Measurements from ENCODE around the gene PTPRG. TPM values are rescaled to one million over a fixed set of nuclear protein-coding genes. Genes with fewer than 3 reads are reported as not detected.

Gene PTPRG
- total and polyA plus RNA-seq, 2 donors (not counting 3 experiments of a cell fraction or from before 2014, with no cell fraction given), result 8.9 to 39.1 TPM

DNA sequence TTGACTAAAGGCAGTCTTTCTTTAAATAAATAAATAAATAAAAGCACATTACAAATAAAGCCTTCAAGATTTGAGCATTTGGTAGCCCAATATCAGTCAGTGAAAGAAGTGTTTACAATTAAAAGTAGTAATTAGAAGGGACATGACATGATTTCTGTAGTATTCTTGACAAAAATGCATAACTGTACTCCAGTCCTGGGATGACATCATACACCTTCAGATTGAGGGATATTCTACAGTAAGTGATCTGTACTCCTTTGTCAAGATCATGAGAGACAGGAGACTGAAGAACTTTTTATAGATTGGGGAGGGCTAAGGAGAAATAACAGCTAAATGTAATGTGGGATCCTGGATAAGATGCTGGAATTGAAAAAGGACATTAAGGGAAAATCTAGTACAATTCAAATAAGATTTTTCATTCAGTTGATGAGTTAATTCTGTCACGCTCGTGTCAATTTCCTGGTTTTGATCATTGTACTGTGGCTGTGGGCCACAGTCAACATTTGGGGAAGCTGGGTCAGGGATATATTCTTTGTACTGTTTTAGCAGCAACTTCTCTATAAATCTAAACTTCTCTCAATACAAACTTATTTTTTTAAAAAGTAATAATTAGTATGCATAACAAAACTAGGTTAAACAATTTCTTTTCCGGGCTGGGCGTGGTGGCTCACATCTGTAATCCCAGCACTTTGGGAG, 314.8 kb downstream of the PTPRG start:
- FAIRE-seq, result no peak
- H3K9me1 ChIP-seq (replicated peaks; ENCODE audit: control insufficient read depth, extremely low read depth, insufficient read depth, low read length), result no peaks in the 10 kb centered on the region
- no peak overlapping the region for H3K4me2 ChIP-seq (ENCODE audit: insufficient read depth, low read length)
- no peak overlapping the region for H3K4me3 ChIP-seq (replicated peaks in 1 of 3; ENCODE audit: insufficient read depth in 1 of 3, low read depth in 1 of 3, low read length in 3 of 3)
- POLR2A ChIA-PET, result no interaction called here
- no peak overlapping the region for H3K27ac ChIP-seq (ENCODE audit: insufficient read depth, low read depth, low read length)
- H3K4me1 ChIP-seq (ENCODE audit: control insufficient read depth, extremely low read depth, insufficient read depth, low read length), result no peaks in the 10 kb centered on the region
- H3K9me3 ChIP-seq (replicated peaks; ENCODE audit: control insufficient read depth, insufficient read depth, low read length), result no peaks in the 10 kb centered on the region
- H2AFZ ChIP-seq (ENCODE audit: low read depth, low read length), result no peak overlapping the region
- TF ChIP-seq POLR2A (IDR thresholded peaks at IDR 0.05; ENCODE audit: low read depth, low read length) (no peak), MYC (IDR thresholded peaks at IDR 0.05; ENCODE audit: low read depth, low read length) (no peak), EZH2 (IDR thresholded peaks at IDR 0.05; ENCODE audit: borderline replicate concordance, low read depth, low read length, severe bottlenecking) (no peak), POLR2AphosphoS5 (IDR thresholded peaks at IDR 0.05; ENCODE audit: insufficient read depth, low read depth, low read length) (no peak), JUN (IDR thresholded peaks at IDR 0.05; ENCODE audit: borderline replicate concordance, insufficient read depth, insufficient read length, low read depth) (no peak), GATA2 (IDR thresholded peaks at IDR 0.05; ENCODE audit: insufficient read depth, insufficient read length, low read depth, low read length) (no peak), FOS (IDR thresholded peaks at IDR 0.05; ENCODE audit: borderline replicate concordance, insufficient read depth, low read length) (no peak)
- TF ChIP-seq, protein P1, sequence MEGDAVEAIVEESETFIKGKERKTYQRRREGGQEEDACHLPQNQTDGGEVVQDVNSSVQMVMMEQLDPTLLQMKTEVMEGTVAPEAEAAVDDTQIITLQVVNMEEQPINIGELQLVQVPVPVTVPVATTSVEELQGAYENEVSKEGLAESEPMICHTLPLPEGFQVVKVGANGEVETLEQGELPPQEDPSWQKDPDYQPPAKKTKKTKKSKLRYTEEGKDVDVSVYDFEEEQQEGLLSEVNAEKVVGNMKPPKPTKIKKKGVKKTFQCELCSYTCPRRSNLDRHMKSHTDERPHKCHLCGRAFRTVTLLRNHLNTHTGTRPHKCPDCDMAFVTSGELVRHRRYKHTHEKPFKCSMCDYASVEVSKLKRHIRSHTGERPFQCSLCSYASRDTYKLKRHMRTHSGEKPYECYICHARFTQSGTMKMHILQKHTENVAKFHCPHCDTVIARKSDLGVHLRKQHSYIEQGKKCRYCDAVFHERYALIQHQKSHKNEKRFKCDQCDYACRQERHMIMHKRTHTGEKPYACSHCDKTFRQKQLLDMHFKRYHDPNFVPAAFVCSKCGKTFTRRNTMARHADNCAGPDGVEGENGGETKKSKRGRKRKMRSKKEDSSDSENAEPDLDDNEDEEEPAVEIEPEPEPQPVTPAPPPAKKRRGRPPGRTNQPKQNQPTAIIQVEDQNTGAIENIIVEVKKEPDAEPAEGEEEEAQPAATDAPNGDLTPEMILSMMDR (IDR thresholded peaks at IDR 0.05; ENCODE audit: extremely low read depth in 1 of 2, insufficient read depth in 1 of 2, low read depth in 1 of 2, low read length in 2 of 2), result no peak
- TF ChIP-seq, protein P2, sequence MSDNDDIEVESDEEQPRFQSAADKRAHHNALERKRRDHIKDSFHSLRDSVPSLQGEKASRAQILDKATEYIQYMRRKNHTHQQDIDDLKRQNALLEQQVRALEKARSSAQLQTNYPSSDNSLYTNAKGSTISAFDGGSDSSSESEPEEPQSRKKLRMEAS (IDR thresholded peaks at IDR 0.05; ENCODE audit: insufficient read depth, insufficient read length), result no peak
- no peaks in the 10 kb centered on the region for H3K27me3 ChIP-seq (ENCODE audit: control insufficient read depth in 2 of 2, insufficient read depth in 2 of 2, low read length in 2 of 2)
- no peaks in the 10 kb centered on the region for H4K20me1 ChIP-seq (replicated peaks; ENCODE audit: control insufficient read depth, extremely low read depth, insufficient read depth, low read length)
- CTCF ChIA-PET, result interaction anchor here (0.6 kb wide), 1 partner anchor 176 kb away, joined by 3 read pairs; no protein-coding TSS in a partner anchor
- intact Hi-C loops (cut with micrococcal nuclease) (no loop called here), dilution Hi-C loops (cut with MboI; ENCODE audit: extremely low pct_ligation_motif_present, low sequenced_read_pairs) (no loop called here)
- DNase-seq (ENCODE audit: low read depth, low spot score), result no peak
- no peaks in the 10 kb centered on the region for H3K79me2 ChIP-seq (ENCODE audit: control insufficient read depth, insufficient read depth, low read length)
- no TSS peak for BruUV-seq (replicated peaks)
- H3K36me3 ChIP-seq (ENCODE audit: control insufficient read depth in 2 of 2, extremely low read depth in 1 of 2, insufficient read depth in 2 of 2, low read length in 2 of 2), result no peaks in the 10 kb centered on the region
- H3K9ac ChIP-seq (replicated peaks; ENCODE audit: extremely low read depth, insufficient read depth, low read length), result no peak overlapping the region
